Left cardiac atrium (tissue), 4 donors: ENCODE measurements around the gene AGK. TPM values are rescaled to one million over a fixed set of nuclear protein-coding genes. Genes with fewer than 3 reads are reported as not detected.
"Not testable (repeated sequence)": the region's sequence is repeated elsewhere in the genome, so short reads cannot be mapped to it uniquely, and the experiment has no call there.

ENCODE experiments used
- ATAC-seq, 2 donors: fragments of 200-7000 bp; cut with Tn5 transposase; one replicate each; pipeline ENCODE4 v1.9.1; 2020; ENCODE audit warnings: mild to moderate bottlenecking in 2 of 2, moderate library complexity in 2 of 2
- DNase-seq: peaks from one replicate; pipeline ENCODE4 v3.0.0-alpha.2; 2020
- intact Hi-C, 2 donors: fragments of 100-400 bp; cut with DNase I; formaldehyde crosslinking; loops; one replicate each; pipeline versions ENCODE4 v1.14.1 to v1.15.1; 2022 to 2023
- total RNA-seq, 2 donors: library from RNA; stranded (reverse); fragmentation: NEBNext Ultra II Directional; extraction: Animal tissue kit (Norgen Biotek cat#: 25700); gene quantifications; one replicate each; pipeline ENCODE4 v1.2.1, GENCODE V29; 2021
- donor health status: DM: no; HTN: yes; CAD: no.
- donor health status: DM: no; HTN: yes; CAD: no; lungs with severe emphysema.
- donor health status: DM: yes; HTN: yes; CAD: no.
- donor health status: Dilated cardiomyopathy.

Gene AGK
- total RNA-seq, 2 donors from 2014 or later, result 28.9 to 37.8 TPM

GRCh38 chr7:141577043-141577839 is 26.0 kb downstream of the AGK start:
- no peak for ATAC-seq
- intact Hi-C loops, result no loop called here
- no peak for DNase-seq

GRCh38 chr7:141579953-141580352 is 28.7 kb downstream of the AGK start:
- ATAC-seq, intact Hi-C loops, DNase-seq: not testable (repeated sequence)

GRCh38 chr7:141582063-141582462 is 30.9 kb downstream of the AGK start:
- ATAC-seq, intact Hi-C loops, DNase-seq: not testable (repeated sequence)

- ATAC-seq (no peak), DNase-seq (no peak)
- intact Hi-C loops, result no loop called here
Measured at GRCh38 chr7:141584935-141585334, 33.7 kb downstream of the AGK start.

- intact Hi-C loops, result no loop called here
- ATAC-seq, result peak in 1 of 2 donors; percentile 53
- DNase-seq, result no peak
Measured at GRCh38 chr7:141585592-141586510, 34.6 kb downstream of the AGK start.

GRCh38 chr7:141586878-141587277 is 35.7 kb downstream of the AGK start:
- no peak for ATAC-seq
- DNase-seq, result no peak
- intact Hi-C loops, result no loop called here

GRCh38 chr7:141587304-141587703 is 36.1 kb downstream of the AGK start:
- no peak for DNase-seq
- ATAC-seq, result no peak
- intact Hi-C loops, result no loop called here

- no peak for ATAC-seq
- intact Hi-C loops, result no loop called here
- no peak for DNase-seq
Measured at GRCh38 chr7:141588912-141589311, 37.7 kb downstream of the AGK start.

GRCh38 chr7:141590071-141590470 is 38.9 kb downstream of the AGK start:
- intact Hi-C loops, result no loop called here
- no peak for ATAC-seq
- no peak for DNase-seq

GRCh38 chr7:141590666-141591065 is 39.5 kb downstream of the AGK start:
- ATAC-seq (no peak), DNase-seq (no peak)
- intact Hi-C loops, result no loop called here

- ATAC-seq (peak in 1 of 2 donors; percentile 73), DNase-seq (no peak)
- intact Hi-C loops, result no loop called here
Measured at GRCh38 chr7:141593134-141593533, 41.9 kb downstream of the AGK start.

- intact Hi-C loops, result no loop called here
- ATAC-seq, result no peak
- no peak for DNase-seq
Measured at GRCh38 chr7:141597966-141598365, 46.8 kb downstream of the AGK start.

GRCh38 chr7:141598408-141598807 is 47.2 kb downstream of the AGK start:
- DNase-seq, result no peak
- intact Hi-C loops, result no loop called here
- no peak for ATAC-seq

- DNase-seq (no peak), ATAC-seq (peak in 1 of 2 donors; percentile 41)
- intact Hi-C loops, result no loop called here
Measured at GRCh38 chr7:141600168-141601006, 49.2 kb downstream of the AGK start.

GRCh38 chr7:141609576-141609975 is 58.4 kb downstream of the AGK start:
- no peak for ATAC-seq
- intact Hi-C loops, result no loop called here
- no peak for DNase-seq

GRCh38 chr7:141610671-141611070 is 59.5 kb downstream of the AGK start:
- intact Hi-C loops, result no loop called here
- DNase-seq (no peak), ATAC-seq (no peak)

GRCh38 chr7:141612861-141613260 is 61.7 kb downstream of the AGK start:
- DNase-seq (no peak), ATAC-seq (no peak)
- intact Hi-C loops, result no loop called here

GRCh38 chr7:141617280-141617679 is 66.1 kb downstream of the AGK start:
- intact Hi-C loops, result no loop called here

GRCh38 chr7:141619745-141620144 is 68.5 kb downstream of the AGK start:
- no peak for DNase-seq
- intact Hi-C loops, result no loop called here
- no peak for ATAC-seq

More at GRCh38 chr7:141617280-141617679, 66.1 kb downstream of the AGK start:
- no peak for ATAC-seq
- no peak for DNase-seq
